GM12801 (cell line): ENCODE measurements around the gene TBC1D21.

Experiments
- CTCF ChIP-seq: IDR thresholded peaks from one replicate; pipeline ENCODE4 v1.5.1; 2011; ENCODE audit warnings: control low read depth; ENCODE audit not compliant: insufficient read length; ENCODE audit errors: extremely low read depth

TBC1D21 gene

GRCh38 chr15:73889053-73889761 lies 15.8 kb downstream of the TBC1D21 start:
- no peak for TF ChIP-seq CTCF

- no peak for TF ChIP-seq CTCF
Measured at GRCh38 chr15:73889762-73890124, 16.4 kb downstream of the TBC1D21 start.

- TF ChIP-seq CTCF, result no peak
Measured at GRCh38 chr15:73891328-73892315, 18.3 kb downstream of the TBC1D21 start.

GRCh38 chr15:73892446-73893226 lies 19.3 kb downstream of the TBC1D21 start:
- no peak for TF ChIP-seq CTCF

GRCh38 chr15:73894133-73894814 lies 20.9 kb downstream of the TBC1D21 start:
- TF ChIP-seq CTCF, result no peak

- no peak for TF ChIP-seq CTCF
Measured at GRCh38 chr15:73897441-73898261, 24.3 kb downstream of the TBC1D21 start.
